Right lobe of liver (tissue), 6 donors: ENCODE measurements around the gene EHBP1L1. TPM values are rescaled to one million over a fixed set of nuclear protein-coding genes. Genes with fewer than 3 reads are reported as not detected.

Experiments
- ATAC-seq, 4 donors: fragments of 200-7000 bp; cut with Tn5 transposase; one replicate each; pipeline ENCODE4 v1.9.1; 2020; ENCODE audit warnings: mild to moderate bottlenecking in 4 of 4, moderate library complexity in 4 of 4
- DNase-seq, 3 donors: peaks; one replicate each; pipeline ENCODE4 v3.0.0-alpha.2; 2020
- H3K27ac ChIP-seq, 3 donors: fragments of 200-600 bp; one replicate each; pipeline ENCODE4 v1.8.0; 2022
- H3K27me3 ChIP-seq, 2 donors: fragments of 200-600 bp; one replicate each; pipeline ENCODE4 v1.8.0; 2022
- H3K36me3 ChIP-seq, 4 donors: fragments of 200-600 bp; sonication (generic) in 1 of 4; one replicate each; pipeline versions ENCODE4 v1.5.1 to v1.8.0; 2017 to 2022; ENCODE audit warnings: control low read depth in 1 of 4
- H3K4me1 ChIP-seq, 4 donors: fragments of 200-600 bp; sonication (generic) in 1 of 4; one replicate each; pipeline versions ENCODE4 v1.5.1 to v1.8.0; 2017 to 2022; ENCODE audit warnings: control low read depth in 1 of 4
- H3K4me3 ChIP-seq, 3 donors: fragments of 200-600 bp; one replicate each; pipeline ENCODE4 v1.8.0; 2022
- H3K9me3 ChIP-seq, 4 donors: fragments of 200-600 bp; sonication (generic) in 1 of 4; one replicate each; pipeline versions ENCODE4 v1.5.1 to v1.8.0; 2017 to 2022; ENCODE audit warnings: control low read depth in 1 of 4
- CTCF ChIP-seq, 4 donors: fragments of 200-600 bp in 3 of 4; fragments of 450-650 bp in 1 of 4; IDR thresholded peaks; one replicate each; pipeline versions ENCODE4 v1.5.1 to v1.8.0; 2016 to 2022; ENCODE audit warnings: antibody characterized with exemption in 4 of 4, mild to moderate bottlenecking in 2 of 4
- POLR2A ChIP-seq: fragments of 450-650 bp; IDR thresholded peaks from one replicate; pipeline ENCODE4 v1.6.1; 2017; ENCODE audit warnings: antibody characterized with exemption, mild to moderate bottlenecking
- WGBS: methylation state at CpG from one replicate; pipeline ENCODE4 v1.1.6; 2018; ENCODE audit warnings: low coverage, low lambda C conversion rate; ENCODE audit not compliant: insufficient coverage; ENCODE audit errors: missing lambda C conversion rate; 5-methylcytosine and 5-hydroxymethylcytosine counted together
- intact Hi-C, 2 donors: fragments of 100-400 bp; cut with DNase I; formaldehyde crosslinking; loops; one replicate each; pipeline versions ENCODE4 v1.11.2 to v1.14.1; 2022
- total RNA-seq, 6 experiments: library from RNA; depleted of rRNA in 2 of 6; stranded (reverse); fragments of >200 nt in 2 of 6; fragmentation: NEBNext Ultra II Directional in 3 of 6; extraction: Animal tissue kit (Norgen Biotek cat#: 25700) in 3 of 6; gene quantifications; one replicate each; pipeline versions ENCODE4 v1.1.0 to v1.2.4, GENCODE V29; 2016 to 2023
- donor health status: DM: no; HTN: yes; CAD: no.
- donor health status: DM: no; HTN: no; CAD: no.
- donor health status: DM: no; HTN: no; CAD: no.
- donor health status: DM: no; HTN: yes; CAD: no.
- donor health status: DM: no; HTN: yes; CAD: no.

The EHBP1L1 gene
- total RNA-seq, 6 experiments from 2014 or later: 10.0 to 29.9 (median 13.7) TPM

GRCh38 chr11:65530157-65530496 is 45.7 kb upstream of the EHBP1L1 start:
- TF ChIP-seq POLR2A (no peak), CTCF (IDR thresholded peaks at IDR 0.05) (peak in 3 of 4 donors; percentile 11 to 21 (median 20))
- WGBS: no CpG with 5 or more reads among the region's 5 CpGs
- peaks cover 0 to 30% (median 14%) of the 10 kb centered on the region in 4 donors for H3K36me3 ChIP-seq

GRCh38 chr11:65532388-65533064 is 43.3 kb upstream of the EHBP1L1 start:
- intact Hi-C loops: no loop called here
- Histone ChIP-seq H3K27me3 (no peaks in the 10 kb centered on the region), H3K36me3 (peaks cover 0 to 30% (median 15%) of the 10 kb centered on the region in 4 donors), H3K4me1 (peaks cover 0 to 42% (median 19%) of the 10 kb centered on the region in 4 donors), H3K4me3 (no peak overlapping the region), H3K27ac (no peak overlapping the region), H3K9me3 (no peaks in the 10 kb centered on the region)
- ATAC-seq (peak; percentile 56 to 79 (median 62)), DNase-seq (peak; percentile 72 to 93 (median 91))
- 65% methylated on average over 7 of the region's 15 CpGs for WGBS
- no peak for TF ChIP-seq CTCF (IDR thresholded peaks at IDR 0.05)
- no peak for TF ChIP-seq POLR2A

More at GRCh38 chr11:65530157-65530496, 45.7 kb upstream of the EHBP1L1 start:
- intact Hi-C loops: no loop called here
- Histone ChIP-seq H3K27me3 (no peaks in the 10 kb centered on the region), H3K4me1 (peaks cover 0 to 57% (median 26%) of the 10 kb centered on the region in 4 donors), H3K9me3 (no peaks in the 10 kb centered on the region), H3K4me3 (no peak overlapping the region), H3K27ac (no peak overlapping the region)
- DNase-seq (no peak), ATAC-seq (no peak)

GRCh38 chr11:65535102-65535501 is 40.8 kb upstream of the EHBP1L1 start:
- DNase-seq: no peak
- Histone ChIP-seq H3K36me3 (peaks cover 0 to 35% (median 18%) of the 10 kb centered on the region in 4 donors), H3K9me3 (no peaks in the 10 kb centered on the region), H3K4me1 (peaks cover 0 to 24% (median 11%) of the 10 kb centered on the region in 4 donors), H3K27ac (no peak overlapping the region), H3K27me3 (no peaks in the 10 kb centered on the region), H3K4me3 (no peak overlapping the region)
- no CpG with 5 or more reads among the region's 9 CpGs for WGBS
- no peak for ATAC-seq
- intact Hi-C loops: loop anchor here in 1 of 2 donors (5.0 kb wide), 1 partner anchor 37 kb away; the partner anchor contains the start of genes FAM89B and ZNRD2
- TF ChIP-seq POLR2A: no peak
- no peak for TF ChIP-seq CTCF (IDR thresholded peaks at IDR 0.05)

GRCh38 chr11:65536412-65537295 is 39.2 kb upstream of the EHBP1L1 start:
- H3K4me3 ChIP-seq: no peak overlapping the region
- H3K4me1 ChIP-seq: peaks cover 0 to 22% (median 11%) of the 10 kb centered on the region in 4 donors
- no peaks in the 10 kb centered on the region for H3K27me3 ChIP-seq
- 70% methylated on average over 2 of the region's 12 CpGs for WGBS
- intact Hi-C loops: loop anchor here in 1 of 2 donors (5.0 kb wide), 1 partner anchor 36 kb away; the partner anchor contains the start of genes FAM89B and ZNRD2
- TF ChIP-seq POLR2A (no peak), CTCF (IDR thresholded peaks at IDR 0.05) (no peak)
- ATAC-seq (no peak), DNase-seq (no peak)
- H3K36me3 ChIP-seq: peaks cover 0 to 30% (median 11%) of the 10 kb centered on the region in 4 donors
- no peaks in the 10 kb centered on the region for H3K9me3 ChIP-seq
- no peak overlapping the region for H3K27ac ChIP-seq
